HG02870 (cell line): ENCODE data around the gene NUP188.
A peak's percentile ranks its signal among the peaks of the same experiment; 100 is the strongest.

Experiments
- ATAC-seq: cut with Tn5 transposase; IDR thresholded peaks from one replicate; pipeline ENCODE4 v1.9.1; 2021; ENCODE audit warnings: mild to moderate bottlenecking, moderate library complexity; ENCODE audit not compliant: unreplicated experiment

Gene NUP188, protein sequence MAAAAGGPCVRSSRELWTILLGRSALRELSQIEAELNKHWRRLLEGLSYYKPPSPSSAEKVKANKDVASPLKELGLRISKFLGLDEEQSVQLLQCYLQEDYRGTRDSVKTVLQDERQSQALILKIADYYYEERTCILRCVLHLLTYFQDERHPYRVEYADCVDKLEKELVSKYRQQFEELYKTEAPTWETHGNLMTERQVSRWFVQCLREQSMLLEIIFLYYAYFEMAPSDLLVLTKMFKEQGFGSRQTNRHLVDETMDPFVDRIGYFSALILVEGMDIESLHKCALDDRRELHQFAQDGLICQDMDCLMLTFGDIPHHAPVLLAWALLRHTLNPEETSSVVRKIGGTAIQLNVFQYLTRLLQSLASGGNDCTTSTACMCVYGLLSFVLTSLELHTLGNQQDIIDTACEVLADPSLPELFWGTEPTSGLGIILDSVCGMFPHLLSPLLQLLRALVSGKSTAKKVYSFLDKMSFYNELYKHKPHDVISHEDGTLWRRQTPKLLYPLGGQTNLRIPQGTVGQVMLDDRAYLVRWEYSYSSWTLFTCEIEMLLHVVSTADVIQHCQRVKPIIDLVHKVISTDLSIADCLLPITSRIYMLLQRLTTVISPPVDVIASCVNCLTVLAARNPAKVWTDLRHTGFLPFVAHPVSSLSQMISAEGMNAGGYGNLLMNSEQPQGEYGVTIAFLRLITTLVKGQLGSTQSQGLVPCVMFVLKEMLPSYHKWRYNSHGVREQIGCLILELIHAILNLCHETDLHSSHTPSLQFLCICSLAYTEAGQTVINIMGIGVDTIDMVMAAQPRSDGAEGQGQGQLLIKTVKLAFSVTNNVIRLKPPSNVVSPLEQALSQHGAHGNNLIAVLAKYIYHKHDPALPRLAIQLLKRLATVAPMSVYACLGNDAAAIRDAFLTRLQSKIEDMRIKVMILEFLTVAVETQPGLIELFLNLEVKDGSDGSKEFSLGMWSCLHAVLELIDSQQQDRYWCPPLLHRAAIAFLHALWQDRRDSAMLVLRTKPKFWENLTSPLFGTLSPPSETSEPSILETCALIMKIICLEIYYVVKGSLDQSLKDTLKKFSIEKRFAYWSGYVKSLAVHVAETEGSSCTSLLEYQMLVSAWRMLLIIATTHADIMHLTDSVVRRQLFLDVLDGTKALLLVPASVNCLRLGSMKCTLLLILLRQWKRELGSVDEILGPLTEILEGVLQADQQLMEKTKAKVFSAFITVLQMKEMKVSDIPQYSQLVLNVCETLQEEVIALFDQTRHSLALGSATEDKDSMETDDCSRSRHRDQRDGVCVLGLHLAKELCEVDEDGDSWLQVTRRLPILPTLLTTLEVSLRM (N-terminal part only)

DNA sequence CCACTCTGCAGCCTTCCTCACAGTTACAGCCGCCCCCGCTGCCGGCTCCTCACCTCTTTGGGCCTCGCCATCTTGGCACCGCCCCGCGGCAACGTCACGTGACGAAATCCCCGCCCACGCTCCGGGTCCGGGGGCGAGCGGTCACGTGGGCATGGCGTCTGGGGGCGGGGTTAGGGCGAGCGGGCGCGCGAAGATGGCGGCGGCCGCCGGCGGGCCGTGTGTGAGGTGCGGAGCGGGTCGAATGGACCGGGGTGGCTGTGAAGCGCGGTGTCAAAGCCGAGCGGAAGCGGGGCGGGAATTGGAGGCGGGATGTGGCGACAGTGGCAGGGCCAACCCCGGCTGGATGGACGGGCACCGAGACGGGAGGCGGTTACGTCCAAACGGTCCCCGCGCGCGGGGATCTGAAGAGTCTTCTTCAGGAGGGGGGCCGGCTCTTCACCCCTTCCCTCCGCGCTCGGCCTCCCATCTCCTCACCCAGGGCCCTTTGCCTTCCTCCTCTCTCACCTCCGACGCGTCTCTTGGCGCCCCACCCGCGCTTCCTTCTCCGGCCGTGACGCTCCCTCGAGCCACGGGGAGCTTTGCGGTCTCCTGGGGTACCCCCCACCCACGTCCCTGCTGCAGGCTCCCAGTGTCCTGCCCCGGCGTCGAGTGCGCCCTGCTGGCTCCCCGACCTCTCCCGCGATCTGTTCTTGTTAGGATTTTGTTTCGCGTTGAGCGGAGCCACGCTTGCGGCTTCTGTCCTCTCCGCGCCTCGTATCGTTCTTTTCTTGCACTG, at the start of gene NUP188, which contains the start of gene DOLK:
NUP188 (plus strand) TSS at position 173 of the 775 bp plus-strand sequence; CDS start at position 194, 21 bp downstream.
DOLK (minus strand) TSS at position 77 of the 775 bp plus-strand sequence. CDS start 300 bp downstream, outside the sequence.
- peak; percentile 65 for ATAC-seq

DNA sequence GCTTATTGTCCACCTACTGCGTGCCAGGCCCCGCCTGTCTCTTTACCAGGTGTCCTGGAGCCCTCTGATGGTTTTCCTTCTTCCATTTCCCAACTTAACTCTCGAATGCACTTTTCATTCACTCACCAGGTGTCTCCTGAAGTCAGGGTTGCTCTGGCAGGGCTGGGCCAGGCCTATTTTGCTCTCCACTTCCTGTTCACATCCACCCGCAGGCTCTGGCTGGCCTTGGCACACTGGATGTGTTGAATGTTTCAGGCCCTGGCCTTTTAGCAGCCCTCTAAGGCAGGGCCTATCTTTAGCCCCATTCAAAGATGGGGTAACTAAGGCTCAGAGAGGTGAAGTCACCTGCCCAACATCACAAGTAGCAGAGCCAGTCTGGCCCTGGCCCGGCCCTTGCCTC, 49.1 kb upstream of the NUP188 start:
- ATAC-seq: no peak

DNA sequence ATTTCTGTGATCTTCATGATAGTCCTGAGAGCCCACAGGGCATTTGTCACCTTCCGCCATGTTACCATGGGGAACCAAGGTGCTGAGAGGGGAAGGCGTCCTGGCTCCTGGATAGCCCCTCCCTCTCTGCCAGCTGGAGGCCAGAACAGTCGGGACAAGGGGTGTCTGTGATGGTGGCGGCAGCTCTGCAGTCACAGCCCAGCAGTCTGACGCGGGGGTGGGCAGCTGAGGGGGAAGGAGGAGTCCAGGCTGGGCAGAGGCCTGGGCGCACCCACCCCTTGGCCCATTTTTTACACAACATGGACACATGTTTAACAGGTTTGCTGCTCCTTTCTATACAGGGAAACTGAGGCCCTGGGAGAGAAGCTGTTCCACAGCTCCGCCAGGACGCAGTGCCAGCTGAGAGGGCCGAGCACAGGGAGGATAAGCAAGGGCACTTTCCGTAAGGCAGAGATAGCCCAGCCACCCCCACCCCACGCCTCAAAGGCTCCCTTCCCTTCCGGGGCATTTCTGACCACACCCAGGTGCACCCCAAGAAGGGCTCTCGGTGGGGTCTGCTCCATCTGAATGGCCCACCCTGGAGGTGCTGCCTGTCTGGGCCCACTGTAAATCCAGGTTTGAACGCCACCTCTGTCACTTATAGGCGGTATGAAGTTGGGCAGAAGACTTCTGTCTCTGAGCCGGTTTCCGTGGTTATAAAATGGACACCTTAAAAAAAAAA, 48.5 kb upstream of the NUP188 start:
- no peak for ATAC-seq

DNA sequence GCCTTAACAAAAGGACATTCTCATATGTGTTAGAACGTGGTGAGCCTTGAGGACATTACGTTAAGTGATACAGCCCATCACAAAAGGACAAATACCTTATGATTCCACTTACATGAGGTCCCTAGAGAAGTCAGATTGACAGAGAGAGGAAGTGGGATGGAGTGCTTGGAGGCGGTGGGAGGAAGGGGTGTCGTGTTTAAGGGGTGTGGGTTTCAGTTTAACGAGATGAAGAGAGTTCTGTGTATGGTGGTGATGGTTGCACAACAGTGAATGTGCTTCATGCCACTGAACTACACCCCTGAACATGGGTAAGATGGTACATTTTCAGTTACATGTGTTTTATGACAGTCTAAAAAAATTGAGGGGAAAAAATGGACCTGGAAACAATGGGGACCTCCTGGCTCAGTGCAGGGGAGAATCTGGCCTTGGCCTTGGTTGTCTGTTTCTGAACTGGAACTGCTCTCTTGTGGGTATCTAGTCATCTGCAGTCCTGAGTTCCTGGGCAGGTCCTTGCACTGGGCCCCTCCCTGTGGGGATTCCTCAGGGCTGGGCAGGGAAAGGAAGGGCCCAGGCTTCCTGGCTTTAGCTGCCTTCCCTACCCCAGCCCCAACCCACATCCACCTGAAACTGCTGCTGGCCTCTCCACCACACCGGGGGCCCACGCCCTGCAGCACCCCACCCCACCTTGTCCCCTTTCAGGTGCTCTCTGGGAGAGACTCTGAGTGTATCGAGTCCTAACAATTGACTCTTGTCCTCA, 47.8 kb upstream of the NUP188 start:
- ATAC-seq: no peak

DNA sequence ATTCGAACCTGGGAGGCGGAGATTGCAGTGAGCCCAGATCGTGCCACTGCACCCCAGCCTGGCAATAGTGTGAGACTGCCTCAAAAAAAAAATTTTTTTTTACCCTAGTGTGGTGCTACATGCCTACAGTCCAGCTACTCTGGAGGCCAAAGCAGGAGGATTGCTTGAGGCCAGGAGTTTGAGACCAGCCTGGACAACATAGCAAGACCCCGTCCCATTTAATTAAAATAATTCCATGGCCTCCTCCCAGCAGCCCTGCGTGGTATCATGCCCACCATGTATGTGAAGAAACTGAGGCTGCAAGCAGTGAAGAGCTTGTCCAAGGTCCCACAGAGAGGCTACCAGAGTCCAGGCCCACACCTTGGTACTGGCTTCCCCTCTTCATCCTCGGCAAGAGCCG, 46.1 kb upstream of the NUP188 start:
- no peak for ATAC-seq

DNA sequence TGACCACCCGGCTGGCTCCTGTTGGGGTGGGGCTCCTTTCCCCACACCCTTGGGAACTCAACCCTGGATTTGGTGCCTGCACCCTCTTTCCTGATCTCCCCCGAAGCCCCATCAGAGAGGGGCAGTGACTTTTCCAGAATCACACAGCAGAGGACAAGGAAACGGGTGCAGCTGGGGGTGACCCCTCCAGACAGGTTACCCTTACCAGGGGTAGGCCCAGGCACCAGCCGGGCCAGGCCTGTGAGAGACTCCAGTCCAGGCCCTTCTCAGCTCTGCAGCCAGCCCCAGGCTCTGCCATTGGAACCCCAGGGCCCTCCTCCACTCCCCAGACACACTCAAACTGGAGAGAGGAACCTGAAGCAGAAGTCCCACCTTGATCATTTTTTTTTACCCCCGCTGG, 45.7 kb upstream of the NUP188 start:
- no peak for ATAC-seq

DNA sequence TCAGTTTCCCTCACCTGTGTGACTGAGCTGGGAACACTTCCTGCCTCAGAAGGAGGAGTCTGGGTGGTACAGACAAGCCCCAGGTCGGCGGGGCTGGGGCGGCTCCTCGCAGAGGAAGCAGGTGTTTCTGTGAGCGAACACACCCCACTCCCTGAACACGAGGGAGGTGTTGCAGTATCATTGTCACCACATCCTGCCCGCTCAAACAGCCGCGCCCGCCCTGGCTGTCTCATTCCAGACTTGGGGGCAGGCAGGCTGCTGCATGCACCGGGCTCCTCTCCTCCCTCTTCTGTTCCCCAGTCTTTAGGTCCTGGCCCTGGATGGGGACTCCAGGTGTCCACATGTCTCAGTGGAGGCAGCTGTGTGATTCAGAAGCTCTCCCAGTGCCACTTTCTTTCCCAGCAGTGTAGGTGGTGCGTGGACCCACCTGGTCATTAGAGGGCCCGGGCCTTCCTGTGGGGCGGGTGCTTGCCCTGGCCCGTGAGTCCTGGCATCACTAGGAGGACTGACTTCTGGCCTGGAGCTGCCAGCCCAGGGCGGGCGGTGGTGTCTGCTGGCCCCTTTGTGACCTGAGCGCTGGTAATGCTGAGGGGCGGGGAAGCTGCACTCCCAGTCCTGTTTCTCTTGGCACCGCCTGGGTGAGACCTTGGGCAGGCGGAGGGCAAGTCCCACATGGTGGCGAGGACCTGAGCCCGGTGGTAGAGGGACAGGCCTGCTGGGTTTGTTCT, 45.0 kb upstream of the NUP188 start:
- peak; percentile 68 for ATAC-seq

DNA sequence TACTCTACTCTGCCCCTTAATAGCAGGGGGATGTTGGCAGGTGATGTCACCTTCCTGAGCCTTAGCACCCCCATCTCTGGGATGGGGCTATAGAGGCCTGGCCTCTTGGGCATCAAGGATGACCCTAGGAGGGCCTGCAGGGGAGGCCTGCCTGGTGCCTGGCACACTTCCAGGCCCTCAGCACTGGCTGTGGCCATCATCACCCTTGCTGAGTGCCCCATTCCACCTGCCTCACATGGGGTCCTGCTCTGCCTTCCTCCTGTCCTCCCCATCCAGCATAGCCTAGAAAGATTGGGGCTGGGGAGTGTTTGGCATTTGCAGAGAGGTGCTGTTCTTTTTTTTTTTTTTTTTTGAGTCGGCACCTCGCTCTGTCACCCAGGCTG, 44.4 kb upstream of the NUP188 start:
- ATAC-seq: no peak

DNA sequence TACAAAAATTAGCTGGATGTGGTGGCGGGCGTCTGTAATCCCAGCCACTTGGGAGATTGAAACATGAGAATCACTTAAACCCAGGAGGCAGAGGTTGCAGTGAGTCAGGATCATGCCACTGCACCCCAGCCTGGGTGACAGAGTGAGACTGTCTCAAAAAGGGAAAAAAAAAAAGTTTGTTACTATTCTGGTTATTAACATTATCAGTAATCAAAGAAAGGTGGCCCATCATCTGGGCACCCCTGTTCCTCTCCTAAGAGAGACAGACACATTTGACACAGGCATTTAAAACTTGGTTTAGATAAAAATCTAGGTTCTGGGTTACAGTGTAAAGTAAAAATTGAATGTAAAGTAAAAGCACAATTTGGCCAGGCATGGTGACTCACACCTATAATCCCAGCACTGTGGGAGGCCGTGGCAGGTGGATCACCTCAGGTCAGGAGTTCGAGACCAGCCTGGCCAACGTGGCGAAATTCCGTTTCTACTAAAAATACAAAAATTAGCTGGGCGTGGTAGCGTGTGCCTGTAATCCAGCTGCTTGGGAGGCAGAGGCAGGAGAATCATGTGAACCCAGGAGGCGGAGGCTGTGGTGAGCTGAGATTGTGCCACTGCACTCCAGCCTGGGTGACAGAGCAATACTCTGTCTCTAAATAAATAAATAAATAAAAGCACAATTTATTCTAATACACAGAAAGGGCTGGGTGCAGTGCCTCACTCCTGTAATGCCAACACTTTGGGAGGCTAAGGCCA, 43.5 kb upstream of the NUP188 start:
- no peak for ATAC-seq

DNA sequence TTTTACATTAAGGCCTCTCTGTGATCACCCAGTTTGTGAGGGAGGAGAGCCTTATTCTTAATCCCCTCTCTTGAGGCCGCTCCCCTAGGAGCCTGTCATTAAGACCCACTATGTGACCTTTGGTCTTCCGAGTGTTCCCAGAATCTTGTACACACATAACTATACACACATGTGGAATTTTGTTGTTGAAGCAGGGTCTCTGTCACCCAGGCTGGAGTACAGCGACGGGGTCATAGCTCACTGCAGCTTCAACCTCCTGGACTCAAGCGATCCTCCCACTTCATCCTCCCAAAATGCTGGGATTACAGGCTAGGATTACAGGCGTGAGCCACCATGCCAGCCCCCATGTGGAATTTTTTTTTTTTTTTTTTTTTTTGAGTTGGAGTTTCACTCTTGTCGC, 41.5 kb upstream of the NUP188 start:
- ATAC-seq: no peak

DNA sequence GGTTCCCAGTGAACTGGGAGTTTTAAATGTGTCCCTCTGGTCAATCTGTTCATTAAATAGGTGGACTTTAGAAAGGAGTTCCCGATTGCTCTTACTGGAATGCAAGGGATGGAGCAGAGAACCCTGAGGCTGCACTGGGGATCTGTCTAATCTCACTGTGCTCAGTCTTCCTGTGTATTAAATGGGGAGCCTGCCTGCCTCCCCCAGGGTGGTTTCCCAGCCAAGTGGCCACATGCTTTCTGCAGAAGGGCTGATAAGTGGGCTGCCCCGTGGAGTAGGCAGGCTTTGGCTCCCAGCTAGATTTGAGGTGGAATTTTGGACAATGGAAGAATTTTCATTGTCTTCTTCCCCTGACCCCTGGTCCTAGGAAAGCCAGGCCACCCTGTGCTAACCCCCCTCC, 40.8 kb upstream of the NUP188 start:
- no peak for ATAC-seq

DNA sequence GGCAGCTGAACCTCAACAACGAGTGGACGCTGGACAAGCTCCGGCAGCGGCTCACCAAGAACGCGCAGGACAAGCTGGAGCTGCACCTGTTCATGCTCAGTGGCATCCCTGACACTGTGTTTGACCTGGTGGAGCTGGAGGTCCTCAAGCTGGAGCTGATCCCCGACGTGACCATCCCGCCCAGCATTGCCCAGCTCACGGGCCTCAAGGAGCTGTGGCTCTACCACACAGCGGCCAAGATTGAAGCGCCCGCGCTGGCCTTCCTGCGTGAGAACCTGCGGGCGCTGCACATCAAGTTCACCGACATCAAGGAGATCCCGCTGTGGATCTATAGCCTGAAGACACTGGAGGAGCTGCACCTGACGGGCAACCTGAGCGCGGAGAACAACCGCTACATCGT, 39.1 kb upstream of the NUP188 start:
- ATAC-seq: no peak

DNA sequence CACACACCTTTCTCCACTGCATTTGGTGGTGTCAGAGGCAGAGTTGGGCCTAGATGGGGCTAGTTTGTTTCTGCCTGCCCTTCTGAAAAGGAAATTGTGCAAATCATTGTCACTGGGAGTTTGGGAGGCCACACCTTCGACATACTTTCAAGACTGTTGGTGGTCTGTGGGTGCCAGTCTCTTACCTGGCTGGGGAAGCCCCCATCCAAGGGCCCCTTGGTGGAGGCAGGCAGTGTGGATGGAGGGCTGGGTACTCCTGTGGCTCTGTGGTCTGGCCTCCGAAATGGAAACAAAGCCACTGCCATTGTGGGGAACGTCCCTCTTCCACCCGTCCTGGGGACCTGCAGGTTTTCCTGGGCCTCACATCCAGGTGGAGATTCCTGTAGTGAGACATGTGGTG, 37.6 kb upstream of the NUP188 start:
- no peak for ATAC-seq

DNA sequence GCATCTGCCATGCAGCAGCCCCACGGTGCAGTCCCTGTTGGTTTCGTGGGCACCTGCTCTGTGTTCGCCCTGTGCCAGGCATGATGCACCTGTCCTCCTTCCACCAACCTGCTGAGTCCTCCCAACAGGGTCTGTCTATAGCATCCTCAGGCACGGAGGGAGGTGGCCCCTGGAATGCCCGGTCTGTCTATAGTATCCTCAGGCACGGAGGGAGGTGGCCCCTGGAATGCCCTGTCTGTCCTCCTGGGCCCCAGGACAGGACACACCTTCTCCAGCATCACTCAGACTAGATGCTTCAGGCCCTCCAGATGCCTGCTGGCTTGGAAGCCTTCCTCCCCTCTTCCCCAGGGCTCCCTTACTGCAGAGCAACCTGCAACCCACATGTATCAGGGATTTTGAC, 36.6 kb upstream of the NUP188 start:
- no peak for ATAC-seq

DNA sequence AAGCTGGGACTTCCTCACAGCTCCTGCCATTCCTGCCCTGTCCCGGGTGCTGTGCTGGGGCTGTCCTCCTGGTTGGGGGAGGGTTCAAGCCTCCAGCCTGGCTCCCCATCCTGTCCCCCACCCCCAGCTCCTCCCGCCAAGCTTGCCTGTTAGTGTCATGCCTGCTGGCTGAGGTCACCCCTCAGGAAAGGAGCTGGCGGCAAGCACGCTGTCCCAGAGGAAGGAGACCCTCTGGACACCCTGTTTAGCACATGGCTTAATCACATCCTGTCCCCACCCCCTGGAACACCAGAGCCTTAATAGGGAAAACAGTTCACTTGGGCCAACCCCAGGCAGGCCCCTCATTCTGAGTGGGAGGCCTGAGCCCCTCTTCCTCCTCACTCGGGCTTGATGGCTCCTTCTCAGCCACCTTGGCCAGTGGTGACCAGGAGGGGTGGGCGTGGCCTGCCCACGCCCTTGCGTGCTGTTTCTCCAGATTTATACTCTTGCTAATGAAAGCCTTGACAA, 35.9 kb upstream of the NUP188 start:
- no peak for ATAC-seq

DNA sequence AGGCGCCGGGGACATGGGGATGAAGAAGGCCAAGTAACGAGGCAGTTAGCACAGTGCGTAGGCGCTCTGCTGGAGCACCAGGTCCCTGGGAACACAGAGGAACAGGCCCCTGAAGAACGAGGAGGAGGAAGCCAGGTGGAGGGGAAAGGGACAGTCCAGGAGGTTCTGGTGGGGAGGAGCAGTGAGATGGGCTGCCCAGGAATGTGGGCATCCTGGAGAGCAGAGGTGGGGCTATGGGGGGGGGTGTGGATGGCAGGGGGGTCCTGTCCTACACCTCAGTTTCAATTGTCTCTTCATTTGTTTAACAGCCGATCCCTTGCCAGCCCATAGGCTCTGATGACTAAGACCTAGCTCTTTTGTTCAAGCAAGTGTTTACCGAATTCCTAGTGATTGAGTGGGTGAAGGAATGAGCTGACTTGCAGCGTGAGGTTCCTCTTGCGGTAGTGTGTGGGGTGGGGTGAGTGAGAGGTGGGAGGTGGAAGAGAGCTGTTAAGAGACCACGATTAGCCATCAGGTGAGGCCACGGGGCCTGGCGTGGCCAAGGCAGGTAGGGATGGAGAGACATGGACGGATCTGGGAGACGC, 35.1 kb upstream of the NUP188 start:
- ATAC-seq: no peak
